ENCODE results near the gene NINJ1.

The NINJ1 gene

GRCh38 chr9:93159601-93160471, 25.8 kb upstream of the NINJ1 start:
- DNase-seq: peak; percentile 84

- DNase-seq: peak; percentile 70
Observed at GRCh38 chr9:93156475-93157008, 22.5 kb upstream of the NINJ1 start.

- DNase-seq: no peak
Observed at GRCh38 chr9:93155716-93156474, 21.8 kb upstream of the NINJ1 start.

GRCh38 chr9:93154293-93154903, 20.3 kb upstream of the NINJ1 start:
- peak; percentile 69 for DNase-seq

- no peak for DNase-seq
Observed at GRCh38 chr9:93151097-93151784, 17.2 kb upstream of the NINJ1 start.

GRCh38 chr9:93149361-93149760, 15.3 kb upstream of the NINJ1 start:
- no peak for DNase-seq

GRCh38 chr9:93148721-93149120, 14.7 kb upstream of the NINJ1 start:
- no peak for DNase-seq

GRCh38 chr9:93147632-93148031, 13.6 kb upstream of the NINJ1 start:
- no peak for DNase-seq

- peak; percentile 70 for DNase-seq
Observed at GRCh38 chr9:93146696-93147095, 12.6 kb upstream of the NINJ1 start.

- DNase-seq: peak; percentile 53
Observed at GRCh38 chr9:93143830-93144530, 9.9 kb upstream of the NINJ1 start.

GRCh38 chr9:93141771-93142483, 7.9 kb upstream of the NINJ1 start:
- no peak for DNase-seq

- no peak for DNase-seq
Observed at GRCh38 chr9:93139365-93140182, 5.5 kb upstream of the NINJ1 start.

- DNase-seq: no peak
Observed at GRCh38 chr9:93138171-93138764, 4.2 kb upstream of the NINJ1 start.

GRCh38 chr9:93137362-93137761, 3.3 kb upstream of the NINJ1 start:
- no peak for DNase-seq

GRCh38 chr9:93136011-93136440, 2.0 kb upstream of the NINJ1 start:
- DNase-seq: no peak

- DNase-seq: no peak
Observed at GRCh38 chr9:93134740-93135444, 841 bp upstream of the NINJ1 start.

GRCh38 chr9:93133681-93134014, 403 bp downstream of the NINJ1 start:
- DNase-seq: no peak

GRCh38 chr9:93132946-93133680, 938 bp downstream of the NINJ1 start:
- DNase-seq: peak; percentile 71
